Astrocyte (in vitro differentiated cells and primary cell): ENCODE measurements around the gene WDR59.

Experiments used
- CTCF ChIP-seq: IDR thresholded peaks from 2 replicates; pipeline ENCODE4 v1.5.1; 2011; ENCODE audit warnings: low read depth, mild to moderate bottlenecking, inconsistent platforms, low read length, moderate library complexity; ENCODE audit not compliant: insufficient read depth
- EZH2 ChIP-seq: IDR thresholded peaks from 2 replicates; pipeline ENCODE4 v1.6.1; 2012; ENCODE audit warnings: mild to moderate bottlenecking, low read length, inconsistent platforms; ENCODE audit not compliant: insufficient read depth

- TF ChIP-seq CTCF (no peak), EZH2 (no peak)
These were observed 40.8 kb upstream of the WDR59 start for GRCh38 chr16:75025761-75026160.
